ENCODE measurements around the gene RNF130.

DNA sequence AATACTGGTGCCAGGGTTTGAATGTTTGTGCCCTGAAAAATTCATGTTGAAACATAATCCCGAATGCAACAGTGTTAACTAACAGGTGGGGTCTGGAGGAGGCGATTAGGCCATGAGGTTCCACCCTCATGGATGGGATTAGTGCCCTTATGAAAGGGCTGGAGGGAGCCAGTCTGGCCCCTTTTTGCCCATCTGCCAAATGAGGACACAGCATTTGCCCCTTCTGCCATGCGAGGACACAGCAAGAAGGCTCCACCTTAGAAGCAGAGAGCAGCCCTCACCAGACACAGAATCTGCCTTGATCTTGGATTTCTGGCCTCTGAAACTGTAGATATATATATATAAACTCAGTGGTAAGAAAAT is 32.6 kb upstream of the RNF130 start:
- TF ChIP-seq POLR2A (IDR thresholded peaks at IDR 0.05) (no peak), CTCF (IDR thresholded peaks at IDR 0.05) (no peak)
